GM12878 (cell line): ENCODE data around the gene NEGR1. TPM values are rescaled to one million over a fixed set of nuclear protein-coding genes. Genes with fewer than 3 reads are reported as not detected.

ENCODE experiments used
- ATAC-seq: fragments of 200-7000 bp; cut with Tn5 transposase; 3 replicates; pipeline ENCODE4 v1.9.1; 2020; ENCODE audit warnings: mild to moderate bottlenecking, moderate library complexity
- BruUV-seq: library from RNA; stranded (reverse); fragments of 400-500 nt; replicated peaks from 2 replicates; lab custom pipeline; 2021; lab: Mats Ljungman, UMichigan
- CTCF ChIA-PET: fragments of 300-600 bp; sonication (Branson Sonifier 250); formaldehyde crosslinking; extraction: SDS; loops from one replicate; lab custom pipeline; 2021; ENCODE audit warnings: inconsistent platforms; lab: Yijun Ruan, JAX
- POLR2A ChIA-PET: fragments of 350-600 bp; formaldehyde crosslinking; extraction: SDS; loops from one replicate; lab custom pipeline; 2021; ENCODE audit warnings: inconsistent platforms; lab: Charles Lee
- RAD21 ChIA-PET: fragments of 300-600 bp; sonication (Branson Sonifier 250); formaldehyde crosslinking; loops from one replicate; lab custom pipeline; 2023; ENCODE audit warnings: antibody characterized with exemption; ENCODE audit not compliant: unreplicated experiment; lab: Charles Lee
- SMC1A ChIA-PET: fragments of 300-600 bp; sonication (Branson Sonifier 250); formaldehyde crosslinking; loops from one replicate; lab custom pipeline; 2023; ENCODE audit not compliant: unreplicated experiment, uncharacterized antibody; lab: Charles Lee
- DNase-seq: peaks from one replicate; pipeline ENCODE4 v3.0.0-alpha.2; 2011; ENCODE audit warnings: low read depth, low spot score
- FAIRE-seq: peaks from 3 replicates; lab custom pipeline; 2011; peaks lifted over from hg19 to GRCh38; lab: Jason Lieb, UNC
- H2AFZ ChIP-seq: 2 replicates; pipeline ENCODE4 v1.6.0; 2011; ENCODE audit warnings: low read depth, low read length, control low read depth; ENCODE audit not compliant: control insufficient read depth
- H3K27ac ChIP-seq: 2 replicates; pipeline ENCODE4 v1.5.1; 2011; ENCODE audit warnings: control low read depth; ENCODE audit not compliant: control insufficient read depth, insufficient read depth
- H3K27me3 ChIP-seq, 2 experiments: replicated peaks in 1 of 2; 2 replicates each; pipeline versions ENCODE4 v1.6.0 to v1.6.1; 2011; ENCODE audit warnings: low read length in 1 of 2; ENCODE audit not compliant: control insufficient read depth in 2 of 2, insufficient read depth in 2 of 2
- H3K36me3 ChIP-seq, 2 experiments: 2 replicates each; pipeline ENCODE4 v1.5.1; 2011; ENCODE audit warnings: low read length in 1 of 2; ENCODE audit not compliant: control insufficient read depth in 2 of 2, insufficient read depth in 2 of 2
- H3K4me1 ChIP-seq: 2 replicates; pipeline ENCODE4 v1.6.1; 2011; ENCODE audit warnings: mild to moderate bottlenecking, low read length, moderate library complexity, mixed read lengths; ENCODE audit not compliant: control insufficient read depth, insufficient read depth
- H3K4me2 ChIP-seq: 2 replicates; pipeline ENCODE4 v1.6.0; 2011; ENCODE audit warnings: control low read depth; ENCODE audit not compliant: control insufficient read depth, insufficient read depth
- H3K4me3 ChIP-seq: fragments of 200-600 bp; sonication (generic); 2 replicates; pipeline ENCODE4 v1.5.1; 2016
- H3K79me2 ChIP-seq: 2 replicates; pipeline ENCODE4 v1.6.0; 2011; ENCODE audit warnings: low read length; ENCODE audit not compliant: control insufficient read depth, insufficient read depth
- H3K9ac ChIP-seq: 2 replicates; pipeline ENCODE4 v1.8.0; 2011; ENCODE audit warnings: low read length, control low read depth, mixed read lengths; ENCODE audit not compliant: control insufficient read depth, insufficient read depth
- H3K9me3 ChIP-seq: replicated peaks from 3 replicates; pipeline ENCODE4 v1.5.1; 2011; ENCODE audit warnings: mild to moderate bottlenecking, low read length; ENCODE audit not compliant: control insufficient read depth, insufficient read depth
- H4K20me1 ChIP-seq: 2 replicates; pipeline ENCODE4 v1.6.0; 2011; ENCODE audit not compliant: control insufficient read depth, insufficient read depth
- CBX3 ChIP-seq: fragments of 200-600 bp; sonication (generic); IDR thresholded peaks from 2 replicates; pipeline ENCODE4 v1.6.1; 2016; ENCODE audit warnings: low read depth, borderline replicate concordance
- CREM ChIP-seq: IDR thresholded peaks from 2 replicates; pipeline ENCODE4 v1.6.1; 2014; ENCODE audit warnings: antibody characterized with exemption, low read depth
- FOXK2 ChIP-seq: fragments of 450-650 bp; IDR thresholded peaks from 2 replicates; pipeline ENCODE4 v1.6.1; 2017; ENCODE audit warnings: mild to moderate bottlenecking, moderate library complexity
- NBN ChIP-seq: fragments of 450-650 bp; IDR thresholded peaks from 2 replicates; pipeline ENCODE4 v1.6.1; 2016
- NFYA ChIP-seq: IDR thresholded peaks from 2 replicates; pipeline ENCODE4 v1.6.1; 2011; ENCODE audit warnings: low read depth, mild to moderate bottlenecking, low read length, improper control_type of control experiment, borderline replicate concordance
- NRF1 ChIP-seq: conservative IDR thresholded peaks from 2 replicates; pipeline ENCODE4 v1.6.1; 2011; ENCODE audit warnings: mild to moderate bottlenecking, low read depth, low read length, improper control_type of control experiment
- RUNX3 ChIP-seq: IDR thresholded peaks from 2 replicates; pipeline ENCODE4 v1.6.1; 2012; ENCODE audit warnings: low read length, inconsistent platforms
- SUPT20H ChIP-seq: IDR thresholded peaks from 2 replicates; pipeline ENCODE4 v1.6.1; 2011; ENCODE audit warnings: low read depth, mild to moderate bottlenecking, low read length, moderate library complexity, borderline replicate concordance; ENCODE audit not compliant: control insufficient read depth
- TARDBP ChIP-seq: IDR thresholded peaks from 2 replicates; pipeline ENCODE4 v1.6.1; 2016; ENCODE audit warnings: borderline replicate concordance
- ZBED1 ChIP-seq: IDR thresholded peaks from 2 replicates; pipeline ENCODE4 v1.6.1; 2016; ENCODE audit warnings: borderline replicate concordance
- ZZZ3 ChIP-seq: IDR thresholded peaks from 2 replicates; pipeline ENCODE4 v1.6.1; 2011; ENCODE audit warnings: low read depth; ENCODE audit not compliant: control insufficient read depth, insufficient read length
- WGBS: methylation state at CpG from one replicate; pipeline ENCODE4 v1.1.6; 2016; ENCODE audit warnings: low lambda C conversion rate; ENCODE audit not compliant: insufficient replicate concordance, insufficient coverage; ENCODE audit errors: missing lambda C conversion rate; 5-methylcytosine and 5-hydroxymethylcytosine counted together
- in situ Hi-C: fragments of 300-500 bp; cut with MboI; formaldehyde crosslinking; loops from 9 replicates; pipeline ENCODE4 v1.14.3; 2018; ENCODE audit warnings: mixed read lengths
- intact Hi-C: fragments of 100-400 bp; cut with micrococcal nuclease; formaldehyde crosslinking; loops from one replicate; pipeline ENCODE4 v1.14.2; 2022; ENCODE audit not compliant: unreplicated experiment
- polyA plus RNA-seq, 11 experiments: library from polyadenylated mRNA; depleted of rRNA in 4 of 11; unstranded in 6 of 11; stranded (reverse) in 5 of 11; fragments of >200 nt; fragmentation: Nextera tagmentation in 4 of 11; fragmentation: Illumina TruSeq in 1 of 11; extraction: Ambion mirVana in 4 of 11; extraction: Trizol in 1 of 11; gene quantifications; 1 replicate in 1 of 11; 2 replicates in 10 of 11; pipeline versions ENCODE4 v1.2.1 to v1.2.3, GENCODE V29; 2011 to 2016; ENCODE audit warnings: inconsistent platforms in 2 of 11, missing spikeins in 2 of 11, low read depth in 1 of 11
- total RNA-seq, 4 experiments: library from RNA; depleted of rRNA in 3 of 4; stranded (reverse); fragments of >200 nt in 3 of 4; fragmentation: Illumina TruSeq in 1 of 4; extraction: Trizol in 1 of 4; gene quantifications; 2 replicates each; pipeline versions ENCODE4 v1.2.1 to v1.2.3, GENCODE V29; 2013 to 2021
- TF ChIP-seq, protein P1 (sequence below): fragments of 450-650 bp; conservative IDR thresholded peaks from 2 replicates; pipeline ENCODE4 v1.6.1; 2017; ENCODE audit warnings: mild to moderate bottlenecking, moderate library complexity
- TF ChIP-seq, protein P2 (sequence below): fragments of 450-650 bp; IDR thresholded peaks from 2 replicates; pipeline ENCODE4 v1.6.1; 2014; ENCODE audit warnings: mild to moderate bottlenecking
- TF ChIP-seq, protein P3 (sequence below): IDR thresholded peaks from 2 replicates; pipeline ENCODE4 v1.6.1; 2012; ENCODE audit warnings: low read depth, low read length, improper control_type of control experiment
- TF ChIP-seq, protein P4 (sequence below): IDR thresholded peaks from 2 replicates; pipeline ENCODE4 v1.6.1; 2012; ENCODE audit warnings: low read depth, low read length, improper control_type of control experiment
- TF ChIP-seq, protein P5 (sequence below): fragments of 150-350 bp; IDR thresholded peaks from 2 replicates; pipeline ENCODE4 v1.6.1; 2014; ENCODE audit warnings: mild to moderate bottlenecking, low read depth, low read length
- TF ChIP-seq, protein P6 (sequence below): fragments of 450-650 bp; IDR thresholded peaks from 2 replicates; pipeline ENCODE4 v1.6.1; 2017; ENCODE audit warnings: borderline replicate concordance

Gene NEGR1
- total and polyA plus RNA-seq, 10 of the 15 experiments (the other 5 are each of a cell fraction or from before 2014, with no cell fraction given), result under 0.01 to 0.03 (median 0.01) TPM; not detected in 7

DNA sequence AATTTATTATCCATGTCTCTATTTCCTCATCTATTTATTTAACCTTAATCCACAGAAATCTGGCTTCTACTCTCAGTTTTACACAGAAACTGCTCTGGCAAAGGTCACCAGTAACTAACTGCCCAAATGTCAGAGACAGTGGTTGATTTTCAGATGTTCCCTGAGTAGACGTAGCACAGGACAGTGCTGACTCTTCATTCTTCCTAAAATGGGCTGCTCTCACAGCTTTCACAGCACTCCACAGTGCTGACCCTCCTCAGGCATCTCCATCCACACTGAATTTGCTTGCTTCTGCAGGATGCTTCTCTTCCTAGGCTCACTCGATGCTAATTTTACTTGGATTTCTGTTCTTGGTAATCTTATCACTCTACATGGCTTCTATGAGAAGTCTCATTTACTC lies 693.3 kb downstream of the NEGR1 start:
- WGBS, result 0% methylated on average over 2 of the region's 2 CpGs
- TF ChIP-seq, protein P1, sequence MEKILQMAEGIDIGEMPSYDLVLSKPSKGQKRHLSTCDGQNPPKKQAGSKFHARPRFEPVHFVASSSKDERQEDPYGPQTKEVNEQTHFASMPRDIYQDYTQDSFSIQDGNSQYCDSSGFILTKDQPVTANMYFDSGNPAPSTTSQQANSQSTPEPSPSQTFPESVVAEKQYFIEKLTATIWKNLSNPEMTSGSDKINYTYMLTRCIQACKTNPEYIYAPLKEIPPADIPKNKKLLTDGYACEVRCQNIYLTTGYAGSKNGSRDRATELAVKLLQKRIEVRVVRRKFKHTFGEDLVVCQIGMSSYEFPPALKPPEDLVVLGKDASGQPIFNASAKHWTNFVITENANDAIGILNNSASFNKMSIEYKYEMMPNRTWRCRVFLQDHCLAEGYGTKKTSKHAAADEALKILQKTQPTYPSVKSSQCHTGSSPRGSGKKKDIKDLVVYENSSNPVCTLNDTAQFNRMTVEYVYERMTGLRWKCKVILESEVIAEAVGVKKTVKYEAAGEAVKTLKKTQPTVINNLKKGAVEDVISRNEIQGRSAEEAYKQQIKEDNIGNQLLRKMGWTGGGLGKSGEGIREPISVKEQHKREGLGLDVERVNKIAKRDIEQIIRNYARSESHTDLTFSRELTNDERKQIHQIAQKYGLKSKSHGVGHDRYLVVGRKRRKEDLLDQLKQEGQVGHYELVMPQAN, result no peak
- TF ChIP-seq FOXK2 (no peak), CBX3 (no peak), RUNX3 (no peak), NFYA (no peak), SUPT20H (no peak), TARDBP (no peak), ZBED1 (no peak), NBN (no peak), NRF1 (no peak), CREM (no peak), ZZZ3 (no peak)
- TF ChIP-seq, protein P2, sequence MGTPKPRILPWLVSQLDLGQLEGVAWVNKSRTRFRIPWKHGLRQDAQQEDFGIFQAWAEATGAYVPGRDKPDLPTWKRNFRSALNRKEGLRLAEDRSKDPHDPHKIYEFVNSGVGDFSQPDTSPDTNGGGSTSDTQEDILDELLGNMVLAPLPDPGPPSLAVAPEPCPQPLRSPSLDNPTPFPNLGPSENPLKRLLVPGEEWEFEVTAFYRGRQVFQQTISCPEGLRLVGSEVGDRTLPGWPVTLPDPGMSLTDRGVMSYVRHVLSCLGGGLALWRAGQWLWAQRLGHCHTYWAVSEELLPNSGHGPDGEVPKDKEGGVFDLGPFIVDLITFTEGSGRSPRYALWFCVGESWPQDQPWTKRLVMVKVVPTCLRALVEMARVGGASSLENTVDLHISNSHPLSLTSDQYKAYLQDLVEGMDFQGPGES, result no peak
- TF ChIP-seq, protein P3, sequence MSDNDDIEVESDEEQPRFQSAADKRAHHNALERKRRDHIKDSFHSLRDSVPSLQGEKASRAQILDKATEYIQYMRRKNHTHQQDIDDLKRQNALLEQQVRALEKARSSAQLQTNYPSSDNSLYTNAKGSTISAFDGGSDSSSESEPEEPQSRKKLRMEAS, result no peak
- TF ChIP-seq, protein P4, sequence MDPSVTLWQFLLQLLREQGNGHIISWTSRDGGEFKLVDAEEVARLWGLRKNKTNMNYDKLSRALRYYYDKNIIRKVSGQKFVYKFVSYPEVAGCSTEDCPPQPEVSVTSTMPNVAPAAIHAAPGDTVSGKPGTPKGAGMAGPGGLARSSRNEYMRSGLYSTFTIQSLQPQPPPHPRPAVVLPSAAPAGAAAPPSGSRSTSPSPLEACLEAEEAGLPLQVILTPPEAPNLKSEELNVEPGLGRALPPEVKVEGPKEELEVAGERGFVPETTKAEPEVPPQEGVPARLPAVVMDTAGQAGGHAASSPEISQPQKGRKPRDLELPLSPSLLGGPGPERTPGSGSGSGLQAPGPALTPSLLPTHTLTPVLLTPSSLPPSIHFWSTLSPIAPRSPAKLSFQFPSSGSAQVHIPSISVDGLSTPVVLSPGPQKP, result no peak
- TF ChIP-seq, protein P5, sequence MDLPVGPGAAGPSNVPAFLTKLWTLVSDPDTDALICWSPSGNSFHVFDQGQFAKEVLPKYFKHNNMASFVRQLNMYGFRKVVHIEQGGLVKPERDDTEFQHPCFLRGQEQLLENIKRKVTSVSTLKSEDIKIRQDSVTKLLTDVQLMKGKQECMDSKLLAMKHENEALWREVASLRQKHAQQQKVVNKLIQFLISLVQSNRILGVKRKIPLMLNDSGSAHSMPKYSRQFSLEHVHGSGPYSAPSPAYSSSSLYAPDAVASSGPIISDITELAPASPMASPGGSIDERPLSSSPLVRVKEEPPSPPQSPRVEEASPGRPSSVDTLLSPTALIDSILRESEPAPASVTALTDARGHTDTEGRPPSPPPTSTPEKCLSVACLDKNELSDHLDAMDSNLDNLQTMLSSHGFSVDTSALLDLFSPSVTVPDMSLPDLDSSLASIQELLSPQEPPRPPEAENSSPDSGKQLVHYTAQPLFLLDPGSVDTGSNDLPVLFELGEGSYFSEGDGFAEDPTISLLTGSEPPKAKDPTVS, result no peak
- TF ChIP-seq, protein P6, sequence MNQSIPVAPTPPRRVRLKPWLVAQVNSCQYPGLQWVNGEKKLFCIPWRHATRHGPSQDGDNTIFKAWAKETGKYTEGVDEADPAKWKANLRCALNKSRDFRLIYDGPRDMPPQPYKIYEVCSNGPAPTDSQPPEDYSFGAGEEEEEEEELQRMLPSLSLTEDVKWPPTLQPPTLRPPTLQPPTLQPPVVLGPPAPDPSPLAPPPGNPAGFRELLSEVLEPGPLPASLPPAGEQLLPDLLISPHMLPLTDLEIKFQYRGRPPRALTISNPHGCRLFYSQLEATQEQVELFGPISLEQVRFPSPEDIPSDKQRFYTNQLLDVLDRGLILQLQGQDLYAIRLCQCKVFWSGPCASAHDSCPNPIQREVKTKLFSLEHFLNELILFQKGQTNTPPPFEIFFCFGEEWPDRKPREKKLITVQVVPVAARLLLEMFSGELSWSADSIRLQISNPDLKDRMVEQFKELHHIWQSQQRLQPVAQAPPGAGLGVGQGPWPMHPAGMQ, result no peak

More for the DNA sequence above, 693.3 kb downstream of the NEGR1 start:
- no peaks in the 10 kb centered on the region for H3K79me2 ChIP-seq
- no peak for DNase-seq
- H3K36me3 ChIP-seq, result no peaks in the 10 kb centered on the region
- BruUV-seq, result no TSS peak
- in situ Hi-C loops (loop anchor here (25.0 kb wide), 1 partner anchor 448 kb away; no protein-coding TSS in a partner anchor), intact Hi-C loops (no loop called here)
- no peaks in the 10 kb centered on the region for H3K9me3 ChIP-seq
- SMC1A ChIA-PET, result interaction anchor here (1.2 kb wide), 1 partner anchor 449 kb away, joined by 4 read pairs; no protein-coding TSS in a partner anchor
- CTCF ChIA-PET, result no interaction called here
- no peak overlapping the region for H3K9ac ChIP-seq
- POLR2A ChIA-PET, result interaction anchor here (0.5 kb wide), 1 partner anchor 920 kb away, joined by 5 read pairs; no protein-coding TSS in a partner anchor
- H3K27ac ChIP-seq, result no peak overlapping the region
- no peak overlapping the region for H3K4me2 ChIP-seq
- FAIRE-seq, result no peak
- no peaks in the 10 kb centered on the region; the same call in 1 of the 2 replicates for H3K4me1 ChIP-seq
- RAD21 ChIA-PET, result interaction anchor here (1.5 kb wide), 1 partner anchor 449 kb away, joined by 4 read pairs; no protein-coding TSS in a partner anchor
- H3K4me3 ChIP-seq, result no peak overlapping the region
- no peak overlapping the region for H2AFZ ChIP-seq
- H3K27me3 ChIP-seq, result no peaks in the 10 kb centered on the region
- no peak for ATAC-seq
- H4K20me1 ChIP-seq, result no peaks in the 10 kb centered on the region
